DOHH2 (cell line): ENCODE measurements around the gene ARCN1.

Experiments
- H3F3A ChIP-seq: fragments of 200-600 bp; sonication (generic), shearing (Covaris generic); 2 replicates; pipeline ENCODE4 v1.6.0; 2016; ENCODE audit warnings: antibody characterized with exemption, mild to moderate bottlenecking; ENCODE audit not compliant: control insufficient read depth, insufficient read depth
- H3K27ac ChIP-seq: fragments of 200-600 bp; sonication (generic); 2 replicates; pipeline ENCODE4 v1.5.1; 2014; ENCODE audit warnings: low read depth, mild to moderate bottlenecking, low read length, moderate library complexity
- H3K27me3 ChIP-seq: fragments of 200-600 bp; sonication (generic); 2 replicates; pipeline ENCODE4 v1.6.1; 2014; ENCODE audit warnings: mild to moderate bottlenecking, low read length, mixed read lengths; ENCODE audit not compliant: control insufficient read depth
- H3K36me3 ChIP-seq: fragments of 200-600 bp; sonication (generic); 2 replicates; pipeline ENCODE4 v1.6.1; 2014; ENCODE audit warnings: mild to moderate bottlenecking, low read length, moderate library complexity, mixed read lengths; ENCODE audit not compliant: control insufficient read depth
- H3K4me1 ChIP-seq: fragments of 200-600 bp; sonication (generic); 2 replicates; pipeline ENCODE4 v1.6.1; 2014; ENCODE audit warnings: mild to moderate bottlenecking, low read length, mixed read lengths; ENCODE audit not compliant: control insufficient read depth
- H3K4me2 ChIP-seq: fragments of 200-600 bp; sonication (generic); 2 replicates; pipeline ENCODE4 v1.6.0; 2014; ENCODE audit warnings: mild to moderate bottlenecking, low read length, moderate library complexity
- H3K4me3 ChIP-seq: fragments of 200-600 bp; sonication (generic); 2 replicates; pipeline ENCODE4 v1.5.1; 2014; ENCODE audit warnings: mild to moderate bottlenecking, low read length, mixed read lengths
- H3K79me2 ChIP-seq: fragments of 200-600 bp; sonication (generic); 2 replicates; pipeline ENCODE4 v1.6.1; 2014; ENCODE audit warnings: mild to moderate bottlenecking, low read length, mixed read lengths; ENCODE audit not compliant: control insufficient read depth
- H3K9me2 ChIP-seq: fragments of 200-600 bp; sonication (generic); replicated peaks from 2 replicates; pipeline ENCODE4 v1.6.1; 2014; ENCODE audit warnings: mild to moderate bottlenecking, low read length, mixed read lengths; ENCODE audit not compliant: control insufficient read depth
- H3K9me3 ChIP-seq: fragments of 200-600 bp; sonication (generic); 2 replicates; pipeline ENCODE4 v1.6.1; 2014; ENCODE audit warnings: antibody characterized with exemption, low read length, mixed read lengths; ENCODE audit not compliant: control insufficient read depth, insufficient read depth
- H4K20me1 ChIP-seq: fragments of 200-600 bp; sonication (generic); 2 replicates; pipeline ENCODE4 v1.6.0; 2014; ENCODE audit warnings: low read depth, mild to moderate bottlenecking, antibody characterized with exemption, low read length, moderate library complexity; ENCODE audit not compliant: control insufficient read depth, insufficient read depth
- EZH2phosphoT487 ChIP-seq: fragments of 200-600 bp; sonication (generic); IDR thresholded peaks from 2 replicates; pipeline ENCODE4 v1.6.1; 2017; ENCODE audit warnings: borderline replicate concordance, mild to moderate bottlenecking, antibody characterized with exemption, low read length, moderate library complexity, mixed read lengths
- TF ChIP-seq, protein P1 (sequence below): fragments of 200-600 bp; sonication (generic); IDR thresholded peaks from one replicate; pipeline ENCODE4 v1.5.1; 2014; ENCODE audit warnings: antibody characterized with exemption, mild to moderate bottlenecking, low read depth, low read length; ENCODE audit not compliant: poor library complexity, severe bottlenecking

The ARCN1 gene

DNA sequence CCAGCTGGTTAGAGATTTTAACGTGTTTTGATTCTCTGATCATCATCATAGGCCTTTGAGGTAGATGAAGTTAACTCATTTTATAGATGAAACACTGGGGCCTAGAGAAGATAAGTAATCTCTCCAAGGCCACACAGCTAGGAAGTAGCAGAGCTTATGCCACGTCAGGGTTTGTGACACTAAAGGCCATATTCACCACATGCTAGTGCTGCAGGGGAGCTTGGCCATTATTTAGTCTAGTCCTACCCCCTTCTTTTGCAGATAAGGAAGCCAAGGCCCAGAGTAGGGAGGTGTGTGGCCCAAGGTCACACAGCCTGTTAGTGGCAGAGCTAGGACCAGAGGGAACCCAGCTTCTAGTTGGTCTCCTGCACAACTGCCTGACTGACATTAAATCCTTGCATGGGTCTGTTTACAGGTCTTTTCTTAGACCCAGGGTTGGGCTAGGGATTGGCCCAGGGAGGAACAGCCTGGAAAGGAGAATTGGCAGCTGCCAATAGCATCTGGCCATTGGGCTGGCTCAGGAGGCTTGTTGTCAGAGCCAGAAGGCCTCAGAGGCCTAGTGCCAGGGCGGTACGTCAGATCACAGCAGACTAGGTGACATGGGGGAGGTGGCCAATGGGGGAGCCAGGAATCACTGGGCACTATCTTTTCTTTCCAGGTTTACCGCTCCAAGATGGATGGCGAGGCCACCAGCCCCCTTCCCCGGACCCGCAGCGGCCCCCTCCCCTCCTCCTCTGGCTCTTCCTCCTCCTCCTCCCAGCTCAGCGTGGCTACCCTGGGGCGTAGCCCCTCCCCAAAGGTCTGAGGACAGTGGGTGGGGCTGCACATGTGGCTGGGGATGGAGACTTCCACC lies 71.2 kb downstream of the ARCN1 start:
- Histone ChIP-seq H3F3A (no peaks in the 10 kb centered on the region), H3K79me2 (no peaks in the 10 kb centered on the region), H3K27ac (no peak overlapping the region), H3K4me1 (no peaks in the 10 kb centered on the region), H3K27me3 (peaks cover 5% of the 10 kb centered on the region; the same call in 1 of the 2 replicates), H3K4me3 (no peak overlapping the region), H3K9me3 (no peaks in the 10 kb centered on the region), H3K4me2 (no peak overlapping the region), H3K36me3 (no peaks in the 10 kb centered on the region), H4K20me1 (no peaks in the 10 kb centered on the region), H3K9me2 (no peaks in the 10 kb centered on the region)
- no peak for TF ChIP-seq EZH2phosphoT487
- TF ChIP-seq, protein P1, sequence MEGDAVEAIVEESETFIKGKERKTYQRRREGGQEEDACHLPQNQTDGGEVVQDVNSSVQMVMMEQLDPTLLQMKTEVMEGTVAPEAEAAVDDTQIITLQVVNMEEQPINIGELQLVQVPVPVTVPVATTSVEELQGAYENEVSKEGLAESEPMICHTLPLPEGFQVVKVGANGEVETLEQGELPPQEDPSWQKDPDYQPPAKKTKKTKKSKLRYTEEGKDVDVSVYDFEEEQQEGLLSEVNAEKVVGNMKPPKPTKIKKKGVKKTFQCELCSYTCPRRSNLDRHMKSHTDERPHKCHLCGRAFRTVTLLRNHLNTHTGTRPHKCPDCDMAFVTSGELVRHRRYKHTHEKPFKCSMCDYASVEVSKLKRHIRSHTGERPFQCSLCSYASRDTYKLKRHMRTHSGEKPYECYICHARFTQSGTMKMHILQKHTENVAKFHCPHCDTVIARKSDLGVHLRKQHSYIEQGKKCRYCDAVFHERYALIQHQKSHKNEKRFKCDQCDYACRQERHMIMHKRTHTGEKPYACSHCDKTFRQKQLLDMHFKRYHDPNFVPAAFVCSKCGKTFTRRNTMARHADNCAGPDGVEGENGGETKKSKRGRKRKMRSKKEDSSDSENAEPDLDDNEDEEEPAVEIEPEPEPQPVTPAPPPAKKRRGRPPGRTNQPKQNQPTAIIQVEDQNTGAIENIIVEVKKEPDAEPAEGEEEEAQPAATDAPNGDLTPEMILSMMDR = no peak

DNA sequence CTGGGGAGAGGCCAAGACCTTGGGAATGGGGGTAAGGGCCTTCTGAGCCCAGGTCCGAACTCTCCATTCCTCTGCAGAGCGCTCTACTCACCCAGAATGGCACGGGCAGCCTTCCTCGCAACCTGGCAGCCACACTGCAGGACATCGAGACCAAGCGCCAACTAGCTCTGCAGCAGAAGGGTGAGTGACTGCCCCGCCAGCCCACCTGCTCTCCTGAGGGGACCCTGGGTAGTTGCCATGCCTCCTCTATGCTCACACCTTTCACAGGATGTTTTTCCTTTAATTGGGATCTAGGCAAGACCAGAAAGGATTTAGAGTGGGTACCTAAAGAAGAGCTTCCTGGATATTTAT lies 71.8 kb downstream of the ARCN1 start:
- no peak for TF ChIP-seq EZH2phosphoT487
- TF ChIP-seq, protein P1 = no peak
- H4K20me1 ChIP-seq = no peaks in the 10 kb centered on the region
- H3K27me3 ChIP-seq = peaks cover 11% of the 10 kb centered on the region; the same call in 1 of the 2 replicates
- H3K36me3 ChIP-seq = no peaks in the 10 kb centered on the region
- H3K79me2 ChIP-seq = no peaks in the 10 kb centered on the region
- H3K9me3 ChIP-seq = no peaks in the 10 kb centered on the region
- no peak overlapping the region for H3K27ac ChIP-seq
- no peak overlapping the region for H3K4me3 ChIP-seq
- no peaks in the 10 kb centered on the region for H3K4me1 ChIP-seq
- no peaks in the 10 kb centered on the region for H3K9me2 ChIP-seq
- no peak overlapping the region for H3K4me2 ChIP-seq
- H3F3A ChIP-seq = no peaks in the 10 kb centered on the region

DNA sequence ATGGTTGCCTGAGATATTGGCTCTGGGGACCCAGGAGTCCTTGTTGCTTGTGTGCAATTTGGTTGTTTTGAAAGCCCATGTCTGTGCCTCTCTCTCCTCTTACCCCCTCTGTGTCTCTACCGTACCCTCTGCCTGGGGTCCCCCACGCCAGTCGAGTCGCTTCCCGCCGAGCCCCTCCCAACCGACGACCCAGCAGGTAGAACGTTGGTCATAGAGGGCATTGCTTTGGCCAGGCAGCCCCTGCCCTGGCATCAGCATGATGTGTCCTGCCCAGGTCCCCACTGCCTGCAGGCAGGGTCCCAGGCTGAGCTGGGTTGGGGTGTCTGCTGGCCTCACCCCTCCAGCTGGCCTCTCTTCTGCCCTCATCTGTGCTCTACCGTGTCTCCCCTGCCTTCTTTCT lies 72.3 kb downstream of the ARCN1 start:
- peaks cover 11% of the 10 kb centered on the region; the same call in 1 of the 2 replicates for H3K27me3 ChIP-seq
- H3K4me1 ChIP-seq = no peaks in the 10 kb centered on the region
- H3K36me3 ChIP-seq = no peaks in the 10 kb centered on the region
- no peaks in the 10 kb centered on the region for H3K9me2 ChIP-seq
- H3F3A ChIP-seq = no peaks in the 10 kb centered on the region
- H3K27ac ChIP-seq = no peak overlapping the region
- TF ChIP-seq EZH2phosphoT487 = no peak
- TF ChIP-seq, protein P1 = no peak
- no peaks in the 10 kb centered on the region for H3K79me2 ChIP-seq
- H3K9me3 ChIP-seq = no peaks in the 10 kb centered on the region
- no peaks in the 10 kb centered on the region for H4K20me1 ChIP-seq
- no peak overlapping the region for H3K4me3 ChIP-seq
- no peak overlapping the region for H3K4me2 ChIP-seq
